Colonic mucosa (tissue), 4 donors: ENCODE data around the gene MOGAT3. TPM values are rescaled to one million over a fixed set of nuclear protein-coding genes. Genes with fewer than 3 reads are reported as not detected.

Experiments used
- DNase-seq: peaks from one replicate; pipeline ENCODE4 v3.0.0-alpha.2; 2020
- H3K27ac ChIP-seq: fragments of 200-600 bp; one replicate; pipeline ENCODE4 v1.8.0; 2021
- H3K27me3 ChIP-seq: fragments of 200-600 bp; one replicate; pipeline ENCODE4 v1.8.0; 2021
- H3K36me3 ChIP-seq: fragments of 200-600 bp; one replicate; pipeline ENCODE4 v1.8.0; 2021
- H3K4me1 ChIP-seq: fragments of 200-600 bp; one replicate; pipeline ENCODE4 v1.8.0; 2021; ENCODE audit warnings: mild to moderate bottlenecking
- H3K4me3 ChIP-seq: fragments of 200-600 bp; one replicate; pipeline ENCODE4 v1.8.0; 2021
- H3K9ac ChIP-seq, 2 donors: one replicate each; pipeline ENCODE4 v1.7.0; 2013; ENCODE audit warnings: control low read depth in 2 of 2, low read depth in 2 of 2, low read length in 2 of 2
- H3K9me3 ChIP-seq: fragments of 200-600 bp; one replicate; pipeline ENCODE4 v1.8.0; 2021
- intact Hi-C: fragments of 100-400 bp; cut with DNase I; formaldehyde crosslinking; loops from one replicate; pipeline ENCODE4 v1.14.1; 2022
- total RNA-seq, 2 donors: library from RNA; stranded (reverse); fragmentation: NEBNext Ultra II Directional in 1 of 2; extraction: Animal tissue kit (Norgen Biotek cat#: 25700) in 1 of 2; gene quantifications; one replicate each; pipeline ENCODE4 v1.2.1, GENCODE V29; 2021
- TF ChIP-seq, protein P1 (sequence below): fragments of 200-600 bp; IDR thresholded peaks from one replicate; pipeline ENCODE4 v1.8.0; 2022; ENCODE audit warnings: antibody characterized with exemption, mild to moderate bottlenecking
- donor health status: healthy.
- donor health status: DM: no; HTN: no; CAD: no.
- donor health status: DM: no; HTN: no; CAD: no.

Gene MOGAT3
- total RNA-seq, 2 donors from 2014 or later = 33.2 to 47.7 TPM

DNA sequence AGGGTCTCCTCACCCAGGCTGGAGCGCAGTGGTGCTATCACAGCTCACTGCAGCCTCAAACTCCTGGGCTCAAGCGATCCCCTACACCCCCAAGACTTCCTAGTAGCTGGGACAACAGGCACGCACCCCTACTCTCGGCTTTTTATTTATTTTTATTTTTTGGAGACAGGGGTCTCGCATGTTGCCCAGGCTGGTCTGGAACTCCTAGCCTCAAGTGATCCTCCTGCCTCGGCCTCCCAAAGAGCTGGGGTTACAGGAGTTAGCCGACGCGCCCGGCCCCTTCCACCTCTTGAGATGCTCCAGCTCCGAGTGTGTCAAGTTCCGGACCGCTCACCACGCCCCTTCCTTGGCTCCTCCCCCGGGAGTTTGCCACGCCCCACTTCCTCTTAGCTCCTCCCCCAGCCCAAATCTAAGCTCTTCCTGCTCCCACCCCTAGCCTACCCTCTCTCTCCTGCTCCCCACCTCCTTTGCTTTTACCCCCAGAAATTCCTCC lies 27.0 kb downstream of the MOGAT3 start:
- no peak overlapping the region for H3K27ac ChIP-seq
- TF ChIP-seq, protein P1, sequence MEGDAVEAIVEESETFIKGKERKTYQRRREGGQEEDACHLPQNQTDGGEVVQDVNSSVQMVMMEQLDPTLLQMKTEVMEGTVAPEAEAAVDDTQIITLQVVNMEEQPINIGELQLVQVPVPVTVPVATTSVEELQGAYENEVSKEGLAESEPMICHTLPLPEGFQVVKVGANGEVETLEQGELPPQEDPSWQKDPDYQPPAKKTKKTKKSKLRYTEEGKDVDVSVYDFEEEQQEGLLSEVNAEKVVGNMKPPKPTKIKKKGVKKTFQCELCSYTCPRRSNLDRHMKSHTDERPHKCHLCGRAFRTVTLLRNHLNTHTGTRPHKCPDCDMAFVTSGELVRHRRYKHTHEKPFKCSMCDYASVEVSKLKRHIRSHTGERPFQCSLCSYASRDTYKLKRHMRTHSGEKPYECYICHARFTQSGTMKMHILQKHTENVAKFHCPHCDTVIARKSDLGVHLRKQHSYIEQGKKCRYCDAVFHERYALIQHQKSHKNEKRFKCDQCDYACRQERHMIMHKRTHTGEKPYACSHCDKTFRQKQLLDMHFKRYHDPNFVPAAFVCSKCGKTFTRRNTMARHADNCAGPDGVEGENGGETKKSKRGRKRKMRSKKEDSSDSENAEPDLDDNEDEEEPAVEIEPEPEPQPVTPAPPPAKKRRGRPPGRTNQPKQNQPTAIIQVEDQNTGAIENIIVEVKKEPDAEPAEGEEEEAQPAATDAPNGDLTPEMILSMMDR = no peak
- no peaks in the 10 kb centered on the region for H3K36me3 ChIP-seq
- no peak overlapping the region for H3K4me3 ChIP-seq
- no peaks in the 10 kb centered on the region for H3K9me3 ChIP-seq
- H3K4me1 ChIP-seq = peaks cover 16% of the 10 kb centered on the region
- intact Hi-C loops = no loop called here
- DNase-seq = peak; percentile 63
- H3K9ac ChIP-seq = no peak overlapping the region
- H3K27me3 ChIP-seq = peaks cover 68% of the 10 kb centered on the region

DNA sequence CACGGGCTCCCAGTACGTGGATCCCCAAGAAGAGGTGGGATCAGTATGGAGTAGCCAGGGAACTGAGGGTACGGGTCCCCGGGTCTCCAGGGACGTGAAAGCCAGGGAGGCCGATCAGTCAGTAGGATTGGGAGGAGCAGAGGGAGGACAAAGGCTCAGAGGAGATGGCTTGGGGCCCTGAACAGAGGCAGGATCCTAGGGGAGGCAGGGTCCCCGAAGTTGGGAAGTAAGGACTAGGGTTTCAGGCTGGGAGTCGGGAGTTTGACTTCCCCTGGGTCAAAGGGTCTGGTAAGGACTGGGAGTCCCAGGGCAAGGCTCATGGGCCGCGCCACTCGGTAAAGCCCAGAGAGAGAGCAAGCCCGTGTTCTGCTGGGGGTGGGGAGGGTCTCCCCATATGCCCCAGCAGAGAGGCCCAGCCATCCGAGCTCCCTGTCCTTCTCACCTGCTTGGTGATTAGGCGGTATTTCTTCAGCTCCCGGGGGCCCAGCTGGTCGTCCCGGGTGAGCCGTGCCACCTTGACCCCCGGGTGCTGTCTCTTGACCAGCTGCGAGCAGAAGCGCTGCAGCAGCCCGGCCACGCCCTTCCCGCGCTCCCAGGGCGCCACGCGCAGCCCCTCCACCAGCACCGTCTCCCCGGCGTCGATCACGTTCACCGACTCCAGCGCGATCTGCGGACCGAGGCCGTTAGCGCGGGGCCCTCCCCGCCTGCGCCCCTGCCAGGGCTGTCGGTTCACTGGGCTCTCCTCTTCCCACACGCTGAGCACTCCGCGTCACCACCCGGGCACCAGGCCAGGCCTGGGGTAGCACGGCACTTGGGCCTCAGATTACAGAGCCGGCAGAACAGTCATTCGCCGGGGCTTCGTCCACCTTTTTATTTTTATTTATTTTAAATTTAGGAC lies 27.7 kb downstream of the MOGAT3 start:
- H3K9ac ChIP-seq = no peak overlapping the region
- peak; percentile 47 for DNase-seq
- intact Hi-C loops = no loop called here
- peaks cover 68% of the 10 kb centered on the region for H3K27me3 ChIP-seq
- no peak overlapping the region for H3K4me3 ChIP-seq
- peaks cover 16% of the 10 kb centered on the region for H3K4me1 ChIP-seq
- H3K9me3 ChIP-seq = no peaks in the 10 kb centered on the region
- TF ChIP-seq, protein P1 = no peak
- no peak overlapping the region for H3K27ac ChIP-seq
- no peaks in the 10 kb centered on the region for H3K36me3 ChIP-seq

DNA sequence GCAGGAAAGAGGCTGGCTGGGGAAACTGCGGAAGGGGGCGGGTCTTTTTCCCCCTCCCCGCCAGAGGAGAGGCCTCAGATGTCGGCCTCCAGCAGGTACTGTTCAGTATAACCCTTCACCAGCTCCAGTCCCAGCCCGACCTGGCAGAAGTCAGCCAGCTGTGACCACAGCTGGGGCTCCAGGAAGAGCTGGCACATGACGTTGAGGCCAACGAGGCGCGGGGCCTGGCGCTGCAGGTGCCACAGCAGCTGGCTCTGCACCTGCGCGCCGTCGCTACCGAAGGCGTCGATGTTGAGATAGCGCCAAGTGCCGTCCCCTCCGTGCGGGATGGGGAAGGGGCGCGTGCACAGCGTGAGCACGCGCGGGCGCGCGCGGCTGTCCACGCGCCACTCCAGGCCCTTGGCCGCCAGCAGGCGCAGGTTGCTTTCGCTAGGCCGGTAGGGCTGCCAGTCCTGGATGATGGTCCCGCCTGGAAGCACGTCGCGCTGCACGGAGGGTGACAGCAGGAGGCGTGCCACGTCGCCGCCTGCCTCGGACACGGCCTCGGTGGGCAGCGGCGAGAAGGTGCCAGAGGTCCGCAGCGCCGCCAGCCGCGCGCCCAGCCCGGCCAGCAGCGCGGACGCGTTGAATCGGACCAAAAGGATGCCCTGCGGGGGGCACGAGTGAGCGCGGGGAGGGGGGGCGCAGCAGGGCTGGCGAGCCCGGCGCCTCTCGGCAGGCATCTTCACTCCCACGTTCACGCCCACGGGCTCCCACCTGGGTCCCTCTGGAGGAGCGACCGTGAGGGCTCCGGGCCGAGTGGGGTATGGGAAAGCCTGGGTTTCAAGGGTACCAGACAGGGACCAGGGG lies 28.6 kb downstream of the MOGAT3 start:
- intact Hi-C loops = no loop called here
- TF ChIP-seq, protein P1 = no peak
- no peak overlapping the region for H3K4me3 ChIP-seq
- DNase-seq = no peak
- H3K27ac ChIP-seq = no peak overlapping the region
- H3K27me3 ChIP-seq = peaks cover 73% of the 10 kb centered on the region
- H3K9me3 ChIP-seq = no peaks in the 10 kb centered on the region
- H3K4me1 ChIP-seq = peaks cover 16% of the 10 kb centered on the region
- H3K9ac ChIP-seq = no peak overlapping the region
- no peaks in the 10 kb centered on the region for H3K36me3 ChIP-seq

DNA sequence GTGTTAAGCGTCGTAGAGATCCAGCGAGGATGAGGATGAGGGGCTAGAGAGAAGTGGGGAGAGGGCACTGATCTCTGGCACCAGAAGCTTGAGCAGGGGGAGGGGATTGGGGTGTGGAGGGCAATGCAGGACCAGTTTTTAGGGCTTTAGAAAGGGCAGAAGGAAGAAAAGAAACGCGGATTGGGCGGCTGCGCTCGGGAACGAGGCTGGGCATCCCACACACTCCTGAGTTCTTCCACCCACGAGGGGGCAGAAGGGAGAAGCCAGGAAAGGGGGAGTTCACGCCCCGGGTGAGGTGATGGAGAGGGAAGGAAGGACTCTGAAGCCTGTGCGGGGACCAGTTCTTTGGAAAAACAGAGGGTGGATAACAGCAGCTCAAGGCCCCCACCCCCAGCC lies 29.4 kb downstream of the MOGAT3 start:
- peaks cover 79% of the 10 kb centered on the region for H3K27me3 ChIP-seq
- no peak for DNase-seq
- intact Hi-C loops = loop anchor here (2.0 kb wide), 1 partner anchor 25 kb away; no protein-coding TSS in a partner anchor
- H3K27ac ChIP-seq = no peak overlapping the region
- peaks cover 16% of the 10 kb centered on the region for H3K4me1 ChIP-seq
- H3K36me3 ChIP-seq = no peaks in the 10 kb centered on the region
- no peak overlapping the region for H3K9ac ChIP-seq
- TF ChIP-seq, protein P1 = no peak
- no peak overlapping the region for H3K4me3 ChIP-seq
- no peaks in the 10 kb centered on the region for H3K9me3 ChIP-seq

DNA sequence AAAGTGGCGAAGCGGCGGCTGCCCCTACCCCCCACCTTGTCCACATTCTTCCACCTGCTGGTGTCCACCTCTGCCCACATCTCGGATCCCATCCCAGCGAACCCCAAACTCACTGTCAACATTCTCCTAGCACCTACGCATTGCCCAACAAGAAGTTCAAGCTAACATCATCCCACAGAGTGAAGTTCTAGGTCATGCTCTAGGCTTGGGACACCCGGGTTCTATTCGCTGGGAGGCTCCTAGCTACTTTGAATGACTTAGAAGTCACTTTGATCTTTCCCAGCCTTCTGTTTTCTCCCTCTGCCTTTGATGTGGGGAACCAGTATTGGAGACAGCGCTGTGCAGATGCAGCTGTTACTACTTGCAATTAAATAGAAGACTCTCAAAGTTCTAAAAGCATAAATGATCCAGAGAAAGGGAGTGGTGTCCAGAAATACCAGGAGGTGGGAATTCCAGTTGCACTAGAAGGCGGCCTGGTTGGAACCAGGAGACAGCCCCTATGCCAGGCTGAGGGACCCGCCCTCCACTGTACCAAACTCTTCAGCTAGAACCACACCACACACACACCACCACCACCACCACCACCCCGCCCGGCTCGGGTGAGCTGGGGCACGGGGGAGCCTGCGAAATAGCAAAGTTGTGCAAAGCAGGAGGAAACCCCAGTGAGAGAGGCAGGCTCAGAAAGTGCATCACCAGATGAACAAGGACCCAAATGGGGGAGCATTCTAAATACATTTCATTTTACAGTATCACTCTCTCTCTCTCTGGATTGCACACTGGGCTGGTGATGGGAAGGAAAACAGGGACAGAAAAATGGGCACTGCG lies 30.0 kb downstream of the MOGAT3 start:
- intact Hi-C loops = loop anchor here (2.0 kb wide), 1 partner anchor 24 kb away; no protein-coding TSS in a partner anchor
- Histone ChIP-seq H3K4me1 (peaks cover 16% of the 10 kb centered on the region), H3K36me3 (no peaks in the 10 kb centered on the region), H3K27ac (no peak overlapping the region), H3K27me3 (peaks cover 80% of the 10 kb centered on the region), H3K9ac (no peak overlapping the region), H3K9me3 (no peaks in the 10 kb centered on the region), H3K4me3 (no peak overlapping the region)
- DNase-seq = no peak
- TF ChIP-seq, protein P1 = no peak
